M059J (cell line): ENCODE measurements around the gene TLX1. TPM values are rescaled to one million over a fixed set of nuclear protein-coding genes. Genes with fewer than 3 reads are reported as not detected.

Experiments used
- DNase-seq: peaks from one replicate; pipeline ENCODE4 v3.0.0-alpha.2; 2012; ENCODE audit warnings: low read depth
- total RNA-seq: library from RNA; depleted of rRNA; stranded (reverse); fragments of >200 nt; shearing (Covaris generic); gene quantifications from 2 replicates; pipeline ENCODE4 v1.2.3, GENCODE V29; 2014; rRNA removed

The TLX1 gene
- total RNA-seq = not detected in 2 replicates

- peak; percentile 13 for DNase-seq
Measured at GRCh38 chr10:101130984-101131961, at the start of gene TLX1. TSS of gene TLX1 (plus strand) at chr10:101131300. CDS start at chr10:101131542, 242 bp downstream.

DNA sequence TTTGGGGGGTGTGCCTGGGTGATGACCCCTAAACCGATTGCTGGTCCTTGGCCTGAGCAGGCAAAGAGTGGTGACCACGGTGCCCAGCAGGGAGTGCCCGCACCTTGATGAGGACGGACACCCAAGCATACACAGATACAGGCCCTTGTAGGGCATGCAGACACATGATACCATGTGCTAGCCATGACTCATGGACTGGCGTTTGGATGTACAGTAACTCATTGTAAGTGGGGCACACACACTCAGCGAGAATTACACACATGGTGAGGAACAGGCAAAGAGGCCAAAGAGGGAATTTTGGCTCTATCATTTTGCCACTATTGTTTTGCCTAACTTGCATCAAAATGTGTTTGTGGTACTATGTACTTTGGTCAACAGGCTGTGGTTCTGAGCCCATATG is 45.3 kb upstream of the TLX1 start:
- peak; percentile 19 for DNase-seq

DNA sequence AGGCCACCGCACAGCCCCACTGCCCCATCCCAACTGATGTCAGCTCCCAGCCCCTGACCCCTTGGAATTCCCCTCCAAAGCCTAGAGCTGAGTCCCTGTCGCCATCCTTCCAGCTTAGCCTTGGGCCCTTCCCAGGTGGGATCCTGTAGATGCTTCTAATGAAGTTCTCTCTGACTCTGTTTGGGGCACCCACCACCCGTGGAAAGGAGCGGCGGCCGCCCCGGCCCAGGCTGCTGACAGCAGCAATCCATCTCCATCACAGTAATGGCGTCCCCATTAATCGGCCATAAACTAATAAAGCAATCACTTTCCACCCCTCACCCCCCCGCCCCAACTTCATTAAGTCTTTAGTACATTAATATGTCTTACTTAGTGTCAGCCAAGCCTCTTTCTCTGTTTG is 43.7 kb upstream of the TLX1 start:
- no peak for DNase-seq

DNA sequence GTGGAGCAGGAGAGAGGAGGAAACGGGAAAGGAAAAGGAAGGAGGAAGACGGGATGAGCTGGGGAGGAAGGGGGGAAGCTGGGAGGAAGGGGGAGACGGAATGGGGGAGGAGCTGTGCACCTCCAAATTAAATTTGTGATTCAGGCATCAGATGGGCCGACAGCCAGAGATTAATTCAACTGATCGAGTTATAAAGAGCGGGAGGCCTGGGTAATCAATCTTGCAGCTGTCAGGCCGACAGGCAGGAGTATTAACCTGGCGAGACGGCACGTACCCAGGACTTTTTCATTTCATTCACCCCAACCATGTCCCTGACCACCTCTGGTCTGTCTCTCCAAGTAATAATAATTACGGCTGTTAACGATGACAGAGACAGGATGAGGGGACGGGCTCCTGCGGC is 43.1 kb upstream of the TLX1 start:
- no peak for DNase-seq

DNA sequence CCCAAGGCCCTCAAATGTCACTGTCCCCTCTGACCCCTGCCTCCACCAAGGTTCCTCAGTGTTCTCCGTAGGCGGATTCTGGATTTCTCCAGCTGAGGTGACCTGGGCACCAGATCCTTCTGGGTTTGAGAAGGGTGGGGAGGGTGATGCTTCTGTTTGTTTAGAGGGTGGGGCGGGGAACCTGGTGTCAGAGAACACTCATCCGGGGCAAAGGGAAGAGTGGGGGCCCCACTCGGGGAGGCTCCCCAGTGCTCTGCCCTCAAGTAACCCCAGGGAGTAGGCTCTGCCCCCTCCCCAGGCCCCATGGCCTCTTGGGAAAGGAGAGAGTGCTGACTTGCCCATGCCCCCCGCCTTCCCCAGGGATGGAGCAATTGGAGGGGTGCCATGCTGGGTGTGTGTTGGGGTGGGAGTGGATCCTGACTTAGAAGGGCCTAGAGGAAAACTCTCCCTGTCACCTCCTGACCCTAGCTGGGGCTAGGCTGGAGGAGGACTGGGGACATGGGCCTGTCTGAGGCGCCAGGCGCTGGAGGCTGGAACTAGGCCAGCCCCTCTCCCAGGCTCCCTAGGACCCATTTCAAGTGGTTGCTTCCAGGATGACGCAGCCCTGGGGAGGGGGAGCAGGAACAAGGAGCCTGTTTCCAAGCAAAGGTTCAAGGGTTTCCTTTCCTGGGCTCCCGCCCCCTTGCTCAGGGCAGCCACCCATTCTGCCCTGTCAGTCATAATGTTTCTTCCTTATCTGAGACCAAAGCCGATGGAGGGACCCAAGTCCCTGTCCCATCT is 41.4 kb upstream of the TLX1 start:
- DNase-seq = no peak

DNA sequence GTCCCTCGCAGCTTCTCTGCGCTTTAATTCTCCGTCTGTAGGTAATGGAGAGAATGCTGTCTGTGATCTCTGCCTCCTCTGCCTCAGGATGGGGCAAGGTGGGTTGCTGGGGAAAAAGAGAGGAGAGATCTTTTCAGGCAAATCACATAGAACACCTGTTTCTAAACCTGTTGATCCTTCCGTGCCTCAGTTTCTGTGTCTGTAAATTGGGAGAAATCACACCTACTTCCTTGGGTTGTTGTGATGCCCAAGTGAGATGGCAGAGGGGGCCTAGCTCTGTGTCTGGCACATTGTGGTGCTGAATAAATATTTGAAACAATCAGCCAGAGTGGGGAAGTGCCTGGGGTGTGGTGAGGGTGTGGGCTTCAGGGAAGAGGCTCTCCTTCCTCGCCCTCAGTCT is 40.5 kb upstream of the TLX1 start:
- DNase-seq = no peak

DNA sequence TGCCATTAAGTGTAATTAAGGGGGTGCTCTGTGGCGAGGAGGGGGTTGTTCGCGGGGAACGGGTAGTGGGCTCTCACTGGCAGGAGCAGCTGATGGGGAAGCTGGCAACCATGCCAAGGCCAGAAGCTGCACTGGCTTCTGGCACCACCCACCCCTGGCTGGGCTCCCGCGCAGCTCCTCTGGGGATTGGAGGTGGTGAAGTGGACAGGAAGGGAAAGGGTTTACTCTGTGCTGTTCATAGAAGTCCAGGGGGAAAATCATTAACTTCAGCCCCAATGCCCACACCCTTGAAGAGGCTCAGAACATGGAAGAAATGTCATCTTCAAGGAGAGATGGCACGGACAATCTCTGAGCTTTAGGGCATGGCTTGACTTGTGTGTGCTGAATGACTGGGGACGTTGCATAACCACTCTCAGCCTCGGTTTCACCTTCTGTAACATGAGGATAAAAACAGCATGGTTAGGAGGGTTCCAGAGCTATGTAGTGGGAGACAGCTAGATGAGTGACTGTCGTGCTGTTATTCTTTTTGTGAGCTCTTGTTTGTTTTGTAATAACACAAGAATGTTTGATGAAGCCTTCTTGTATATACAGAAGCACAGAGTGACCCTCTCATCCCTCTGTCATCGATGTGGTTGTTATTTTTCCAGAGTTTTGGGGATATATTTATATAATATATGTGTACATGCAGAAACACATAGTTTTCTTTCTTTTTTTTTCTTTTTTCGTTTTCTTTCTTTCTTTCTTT is 39.4 kb upstream of the TLX1 start:
- no peak for DNase-seq

DNA sequence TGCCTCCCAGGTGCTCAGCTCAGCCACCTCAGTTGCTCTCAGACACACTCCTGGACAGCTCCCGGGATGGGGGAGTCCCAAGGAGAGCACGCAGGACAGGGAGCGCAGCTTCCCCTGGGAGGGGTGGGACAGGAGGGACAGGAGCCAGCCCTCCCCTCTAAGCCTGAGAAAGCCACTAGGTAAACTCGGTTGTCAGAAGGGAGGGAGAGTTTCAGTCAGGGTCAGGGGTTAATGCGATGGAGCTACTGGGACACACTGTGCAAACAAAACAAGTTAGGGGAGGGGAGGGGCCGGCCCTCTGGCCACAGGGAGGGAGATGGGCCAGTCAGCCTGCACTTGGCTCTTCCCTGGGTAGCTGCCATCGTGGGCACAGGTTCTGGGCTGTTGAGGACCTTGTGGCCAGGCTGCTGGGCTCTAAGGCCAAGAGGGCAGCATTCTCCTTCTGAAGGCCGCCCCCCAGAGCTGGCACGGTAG is 38.2 kb upstream of the TLX1 start:
- DNase-seq = no peak

- no peak for DNase-seq
Measured at GRCh38 chr10:101094121-101094879, 36.8 kb upstream of the TLX1 start.

DNA sequence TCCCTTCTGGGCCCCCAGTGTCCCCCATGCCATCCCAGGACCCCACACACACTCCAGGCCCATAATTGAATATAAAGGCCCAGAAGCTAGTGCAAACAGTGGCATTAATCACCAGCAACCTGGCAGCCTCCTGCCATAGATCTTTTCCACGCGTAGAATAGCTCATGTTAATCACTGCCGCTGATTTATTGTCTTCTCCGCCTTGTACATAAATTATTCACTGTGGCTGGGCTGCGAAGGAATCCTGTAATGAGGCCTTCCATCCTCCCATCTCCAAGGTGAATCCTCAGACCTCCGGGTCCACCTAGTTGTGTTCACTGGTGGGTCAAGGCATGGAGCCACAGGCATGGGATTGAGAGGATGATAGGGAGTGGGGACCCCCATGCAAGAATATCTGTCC is 36.1 kb upstream of the TLX1 start:
- DNase-seq = no peak

GRCh38 chr10:101095550-101096213 is 35.4 kb upstream of the TLX1 start:
- peak; percentile 60 for DNase-seq

DNA sequence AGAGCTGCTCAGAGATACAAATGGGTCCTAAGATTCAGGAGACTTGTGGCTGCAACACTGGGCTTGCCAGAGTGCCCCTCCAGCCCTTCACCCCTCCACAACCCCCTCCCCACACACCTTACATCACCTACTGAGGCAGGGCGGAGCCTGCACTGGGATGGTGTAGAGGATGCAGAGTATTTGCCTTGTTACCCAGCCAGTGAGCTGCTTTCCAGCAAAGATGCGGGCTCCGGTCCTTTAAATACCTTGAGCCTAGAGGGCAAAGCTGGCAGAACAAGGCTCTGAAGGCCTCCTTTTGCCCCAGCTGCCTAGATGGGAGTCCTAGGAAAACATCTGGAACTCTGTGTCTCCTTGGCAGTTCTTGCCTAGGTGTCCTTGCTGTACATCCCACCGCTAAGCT is 34.7 kb upstream of the TLX1 start:
- DNase-seq = no peak

GRCh38 chr10:101097881-101098280 is 33.2 kb upstream of the TLX1 start:
- no peak for DNase-seq

GRCh38 chr10:101099901-101100300 is 31.2 kb upstream of the TLX1 start:
- DNase-seq = no peak

- no peak for DNase-seq
Measured at GRCh38 chr10:101101372-101101881, 29.7 kb upstream of the TLX1 start.

GRCh38 chr10:101103430-101103829 is 27.7 kb upstream of the TLX1 start:
- DNase-seq = no peak

GRCh38 chr10:101106351-101106750 is 24.7 kb upstream of the TLX1 start:
- DNase-seq = no peak

GRCh38 chr10:101107771-101108170 is 23.3 kb upstream of the TLX1 start:
- no peak for DNase-seq

DNA sequence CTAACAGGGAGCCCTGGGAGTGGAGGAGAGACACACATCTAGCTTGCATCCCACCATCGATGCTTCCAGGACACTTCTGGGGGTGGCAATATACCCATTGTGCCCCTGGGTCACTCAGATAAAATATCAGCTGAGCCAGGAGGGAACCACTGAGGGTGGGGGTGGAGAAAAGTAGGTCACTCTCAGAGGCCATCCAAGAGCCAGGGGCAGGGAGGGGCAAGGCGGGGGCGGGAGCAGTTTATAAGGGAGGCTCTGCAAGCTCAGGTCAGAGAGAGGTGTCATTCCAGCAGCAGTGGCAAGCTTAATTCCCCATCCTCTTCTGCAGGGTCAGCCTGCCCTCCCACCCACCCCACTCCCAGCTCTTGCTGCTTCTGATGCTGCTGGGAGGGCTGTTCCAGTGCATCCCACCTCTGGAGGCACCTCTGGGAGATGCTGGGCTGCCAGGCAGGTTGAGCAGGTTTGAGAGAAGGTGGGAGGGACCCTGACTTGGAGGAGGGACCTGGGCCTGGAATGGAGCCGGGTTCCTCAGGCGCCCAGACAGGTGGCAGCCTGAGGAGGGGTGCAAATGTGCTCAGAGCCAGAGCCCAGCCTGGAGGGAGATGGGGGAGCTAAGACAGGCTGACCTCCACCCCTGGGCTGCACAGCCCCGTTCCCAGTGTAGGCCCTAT is 20.1 kb upstream of the TLX1 start:
- no peak for DNase-seq

DNA sequence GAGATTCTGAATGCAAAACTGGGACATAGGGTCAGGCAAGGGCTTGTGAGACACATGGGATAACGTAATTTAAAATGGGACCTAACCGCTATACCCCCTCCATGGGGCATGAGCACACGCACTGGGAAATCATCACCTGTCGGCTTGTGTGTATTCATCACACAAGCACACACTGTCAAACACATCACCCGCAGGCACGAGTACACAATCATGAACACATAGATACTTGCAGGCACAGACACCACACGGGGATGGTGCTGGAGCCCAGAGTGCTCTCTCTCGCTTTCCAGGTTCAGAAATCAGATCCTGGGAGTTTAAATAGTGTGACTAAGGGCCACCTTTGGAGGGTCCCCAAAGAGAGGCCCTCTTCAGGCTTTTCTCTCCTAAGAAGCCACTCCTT is 19.6 kb upstream of the TLX1 start:
- no peak for DNase-seq
